Lower leg skin (tissue), 4 donors: ENCODE results near the gene VPS8. TPM values are rescaled to one million over a fixed set of nuclear protein-coding genes. Genes with fewer than 3 reads are reported as not detected.

Experiments used
- DNase-seq, 2 donors: peaks; one replicate each; pipeline ENCODE4 v3.0.0-alpha.2; 2019; ENCODE audit warnings: low spot score in 2 of 2
- H3K4me3 ChIP-seq: fragments of 200-600 bp; sonication (generic); 2 replicates; pipeline ENCODE4 v1.5.1; 2017; ENCODE audit warnings: mild to moderate bottlenecking, low read depth; ENCODE audit not compliant: poor library complexity, severe bottlenecking
- CTCF ChIP-seq, 3 donors: fragments of 450-650 bp; IDR thresholded peaks; one replicate each; pipeline ENCODE4 v1.5.1; 2016; ENCODE audit warnings: antibody characterized with exemption in 3 of 3, mild to moderate bottlenecking in 3 of 3, moderate library complexity in 2 of 3
- POLR2A ChIP-seq, 2 donors: fragments of 450-650 bp; IDR thresholded peaks; one replicate each; pipeline ENCODE4 v1.6.1; 2016 to 2017; ENCODE audit warnings: antibody characterized with exemption in 2 of 2, mild to moderate bottlenecking in 1 of 2, moderate library complexity in 1 of 2
- WGBS, 2 donors: methylation state at CpG; one replicate each; pipeline ENCODE4 v1.1.5; 2018; 5-methylcytosine and 5-hydroxymethylcytosine counted together
- intact Hi-C: fragments of 100-400 bp; cut with DNase I; formaldehyde crosslinking; loops from one replicate; pipeline ENCODE4 v1.15.0; 2023; ENCODE audit warnings: low total_unique reads
- total RNA-seq, 4 donors: library from RNA; depleted of rRNA; stranded (reverse); fragments of >200 nt; gene quantifications; one replicate each; pipeline ENCODE4 v1.1.0, GENCODE V29; 2016

The VPS8 gene
- total RNA-seq, 4 donors from 2014 or later = 31.4 to 67.7 (median 55.1) TPM

- DNase-seq = peak; percentile 55 to 93
- H3K4me3 ChIP-seq = no peak overlapping the region
- intact Hi-C loops = no loop called here
- TF ChIP-seq CTCF (IDR thresholded peaks at IDR 0.05) = no peak
- TF ChIP-seq POLR2A (IDR thresholded peaks at IDR 0.05) = no peak
- WGBS, 2 donors = 15 to 29% methylated on average over 10 of the region's 10 CpGs
Measured at GRCh38 chr3:184786280-184786941, 25.6 kb upstream of the VPS8 start.

GRCh38 chr3:184788751-184789150 is 23.2 kb upstream of the VPS8 start:
- DNase-seq = no peak
- 46% methylated on average over 4 of the region's 4 CpGs for WGBS, 2 donors
- intact Hi-C loops = no loop called here
- no peak for TF ChIP-seq POLR2A (IDR thresholded peaks at IDR 0.05)
- TF ChIP-seq CTCF (IDR thresholded peaks at IDR 0.05) = no peak
- H3K4me3 ChIP-seq = no peak overlapping the region

- DNase-seq = peak in 1 of 2 donors; percentile 62
- TF ChIP-seq POLR2A (IDR thresholded peaks at IDR 0.05) (no peak), CTCF (IDR thresholded peaks at IDR 0.05) (no peak)
- intact Hi-C loops = no loop called here
- WGBS, 2 donors = 80 to 83% methylated on average over 5 of the region's 5 CpGs
- no peak overlapping the region for H3K4me3 ChIP-seq
Measured at GRCh38 chr3:184789314-184789998, 22.5 kb upstream of the VPS8 start.

GRCh38 chr3:184791171-184791570 is 20.8 kb upstream of the VPS8 start:
- WGBS, 2 donors = 73 to 76% methylated on average over 3 of the region's 3 CpGs
- no peak overlapping the region for H3K4me3 ChIP-seq
- intact Hi-C loops = no loop called here
- peak in 1 of 2 donors; percentile 15 for DNase-seq
- TF ChIP-seq CTCF (IDR thresholded peaks at IDR 0.05) = no peak
- TF ChIP-seq POLR2A (IDR thresholded peaks at IDR 0.05) = no peak

GRCh38 chr3:184795522-184796190 is 16.3 kb upstream of the VPS8 start:
- DNase-seq = peak in 1 of 2 donors; percentile 56
- 58 to 68% methylated on average over 4 of the region's 4 CpGs for WGBS, 2 donors
- TF ChIP-seq CTCF (IDR thresholded peaks at IDR 0.05) = no peak
- no peak for TF ChIP-seq POLR2A (IDR thresholded peaks at IDR 0.05)
- intact Hi-C loops = no loop called here
- H3K4me3 ChIP-seq = no peak overlapping the region
